SK-N-SH (cell line): Measurements from ENCODE around the gene TMIGD2. TPM values are rescaled to one million over a fixed set of nuclear protein-coding genes. Genes with fewer than 3 reads are reported as not detected.
"Not testable (repeated sequence)": the region's sequence is repeated elsewhere in the genome, so short reads cannot be mapped to it uniquely, and the experiment has no call there.

ENCODE experiments used
- CTCF ChIA-PET: fragments of 300-600, 350-600 bp; formaldehyde crosslinking; extraction: SDS; loops from one replicate; lab custom pipeline; 2021; lab: Yijun Ruan, JAX
- POLR2A ChIA-PET: fragments of 350-600 bp; sonication (Branson Sonifier 250); formaldehyde crosslinking; extraction: SDS; loops from one replicate; lab custom pipeline; 2020; ENCODE audit warnings: antibody characterized with exemption, inconsistent platforms; lab: Yijun Ruan, JAX
- DNase-seq: peaks from one replicate; pipeline ENCODE4 v3.0.0; 2012
- H2AFZ ChIP-seq: fragments of 200-600 bp; sonication (generic); 2 replicates; pipeline ENCODE4 v1.8.1; 2016; ENCODE audit warnings: antibody characterized with exemption, mild to moderate bottlenecking, low read depth
- H3F3A ChIP-seq: fragments of 200-600 bp; sonication (generic); replicated peaks from 2 replicates; pipeline ENCODE3; 2016; ENCODE audit warnings: antibody characterized with exemption, mild to moderate bottlenecking; ENCODE audit not compliant: insufficient read depth
- H3K27ac ChIP-seq, 2 experiments: fragments of 200-500 bp in 1 of 2; fragments of 200-600 bp in 1 of 2; sonication (Bioruptor generic) in 1 of 2; sonication (generic), shearing (Covaris generic) in 1 of 2; 2 replicates each; pipeline versions ENCODE4 v1.5.1 to v1.6.1; 2014 to 2016; ENCODE audit warnings: low read depth in 2 of 2, inconsistent platforms in 1 of 2, low read length in 1 of 2, mild to moderate bottlenecking in 1 of 2, mixed read lengths in 1 of 2
- H3K27me3 ChIP-seq: fragments of 200-600 bp; sonication (generic), shearing (Covaris generic); 2 replicates; pipeline ENCODE4 v1.6.1; 2016; ENCODE audit warnings: mixed run types; ENCODE audit not compliant: insufficient read depth
- H3K36me3 ChIP-seq, 2 experiments: fragments of 200-500 bp in 1 of 2; fragments of 200-600 bp in 1 of 2; sonication (Bioruptor generic) in 1 of 2; sonication (generic) in 1 of 2; replicated peaks in 1 of 2; 2 replicates each; pipeline versions ENCODE3 to v1.5.1; 2014 to 2016; ENCODE audit warnings: low read length in 1 of 2, mild to moderate bottlenecking in 1 of 2; ENCODE audit not compliant: insufficient read depth in 2 of 2, control insufficient read depth in 1 of 2
- H3K4me1 ChIP-seq, 2 experiments: fragments of 200-500 bp in 1 of 2; fragments of 200-600 bp in 1 of 2; sonication (Bioruptor generic) in 1 of 2; sonication (generic), shearing (Covaris generic) in 1 of 2; 2 replicates each; pipeline versions ENCODE4 v1.5.1 to v1.6.1; 2014 to 2016; ENCODE audit warnings: low read depth in 1 of 2, low read length in 1 of 2, mixed run types in 1 of 2; ENCODE audit not compliant: insufficient read depth in 2 of 2, control insufficient read depth in 1 of 2
- H3K4me2 ChIP-seq: fragments of 200-600 bp; sonication (generic), shearing (Covaris generic); 2 replicates; pipeline ENCODE4 v1.6.1; 2017; ENCODE audit warnings: mixed run types
- H3K4me3 ChIP-seq, 2 experiments: fragments of 200-500 bp in 1 of 2; fragments of 200-600 bp in 1 of 2; sonication (Bioruptor generic) in 1 of 2; sonication (generic), shearing (Covaris generic) in 1 of 2; 2 replicates each; pipeline versions ENCODE4 v1.5.1 to v1.8.1; 2014 to 2016; ENCODE audit warnings: low read depth in 2 of 2, inconsistent platforms in 1 of 2, low read length in 1 of 2, mild to moderate bottlenecking in 1 of 2, mixed read lengths in 1 of 2, moderate library complexity in 1 of 2
- H3K79me2 ChIP-seq: fragments of 200-600 bp; sonication (generic); 2 replicates; pipeline ENCODE4 v1.8.1; 2017; ENCODE audit warnings: mild to moderate bottlenecking; ENCODE audit not compliant: insufficient read depth
- H3K9ac ChIP-seq: fragments of 200-600 bp; sonication (generic); 2 replicates; pipeline ENCODE4 v1.6.1; 2017; ENCODE audit warnings: mixed run types
- H3K9me2 ChIP-seq: fragments of 200-600 bp; sonication (generic); 2 replicates; pipeline ENCODE4 v1.6.1; 2017; ENCODE audit warnings: mixed run types
- H3K9me3 ChIP-seq: fragments of 200-600 bp; sonication (generic); 2 replicates; pipeline ENCODE4 v1.6.1; 2017; ENCODE audit warnings: mixed run types, mild to moderate bottlenecking, moderate library complexity
- H4K20me1 ChIP-seq: fragments of 200-600 bp; sonication (generic); 2 replicates; pipeline ENCODE4 v1.6.1; 2017; ENCODE audit warnings: mild to moderate bottlenecking, mixed run types; ENCODE audit not compliant: insufficient read depth
- CHD2 ChIP-seq: fragments of 150-350 bp; IDR thresholded peaks from 2 replicates; pipeline ENCODE4 v1.6.1; 2018; ENCODE audit warnings: low read length; ENCODE audit not compliant: partially characterized antibody
- GATA2 ChIP-seq: sonication (generic); formaldehyde crosslinking; IDR thresholded peaks from 2 replicates; pipeline ENCODE4 v1.5.0; 2020; ENCODE audit warnings: mild to moderate bottlenecking, missing genetic modification reagents
- MEF2A ChIP-seq: IDR thresholded peaks from 2 replicates; pipeline ENCODE4 v1.4.0; 2012; ENCODE audit warnings: low read depth, borderline replicate concordance
- MXI1 ChIP-seq: IDR thresholded peaks from 2 replicates; pipeline ENCODE4 v1.6.1; 2012; ENCODE audit warnings: mild to moderate bottlenecking, low read depth, low read length, improper control_type of control experiment
- RCOR1 ChIP-seq: fragments of 150-350 bp; IDR thresholded peaks from 2 replicates; pipeline ENCODE4 v1.6.1; 2017; ENCODE audit warnings: antibody characterized with exemption, low read length
- REST ChIP-seq: IDR thresholded peaks from 2 replicates; pipeline ENCODE4 v1.6.1; 2012; ENCODE audit warnings: mild to moderate bottlenecking, low read depth, low read length, moderate library complexity
- SMC3 ChIP-seq: IDR thresholded peaks from 2 replicates; pipeline ENCODE4 v1.6.1; 2012; ENCODE audit warnings: low read depth, low read length, improper control_type of control experiment
- USF1 ChIP-seq: IDR thresholded peaks from 2 replicates; pipeline ENCODE4 v1.4.0; 2012; ENCODE audit warnings: low read depth, borderline replicate concordance
- WGBS: methylation state at CpG from one replicate; pipeline ENCODE4 v1.1.6; 2017; ENCODE audit warnings: low lambda C conversion rate; 5-methylcytosine and 5-hydroxymethylcytosine counted together
- polyA plus RNA-seq, 3 experiments: library from polyadenylated mRNA; depleted of rRNA; stranded (reverse); fragments of >200 nt; gene quantifications; 2 replicates each; pipeline ENCODE4 v1.2.3, GENCODE V29; 2012
- TF ChIP-seq, protein P1 (sequence below): fragments of 150-350 bp; IDR thresholded peaks from 2 replicates; pipeline ENCODE4 v1.6.1; 2017; ENCODE audit warnings: antibody characterized with exemption, low read length, low read depth, borderline replicate concordance
- TF ChIP-seq, protein P2 (sequence below): IDR thresholded peaks from 2 replicates; pipeline ENCODE4 v1.4.0; 2012; ENCODE audit warnings: low read depth

Gene TMIGD2
- polyA plus RNA-seq, 1 of the 3 experiments (the other 2 are of a cell fraction), result not detected

DNA sequence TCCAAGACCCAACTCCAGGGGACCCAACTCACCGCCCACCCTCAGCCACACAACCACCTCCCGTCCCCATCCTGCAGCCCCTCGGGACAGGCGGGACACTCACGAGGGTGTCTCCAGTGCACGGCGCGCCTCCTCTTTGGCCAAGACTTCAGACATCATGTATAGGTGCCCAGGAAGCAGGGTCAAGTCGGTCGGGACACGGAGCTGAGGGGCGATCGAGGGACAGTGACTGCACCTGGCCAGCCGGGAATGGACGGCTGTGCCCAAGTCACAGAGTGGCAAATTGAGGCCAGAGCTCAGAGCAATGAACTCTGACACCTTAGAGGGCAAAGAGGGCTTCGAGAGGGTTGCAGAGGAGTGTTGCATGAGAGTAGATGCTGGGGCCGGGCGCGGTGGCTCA is 27.7 kb upstream of the TMIGD2 start:
- TF ChIP-seq, protein P1, sequence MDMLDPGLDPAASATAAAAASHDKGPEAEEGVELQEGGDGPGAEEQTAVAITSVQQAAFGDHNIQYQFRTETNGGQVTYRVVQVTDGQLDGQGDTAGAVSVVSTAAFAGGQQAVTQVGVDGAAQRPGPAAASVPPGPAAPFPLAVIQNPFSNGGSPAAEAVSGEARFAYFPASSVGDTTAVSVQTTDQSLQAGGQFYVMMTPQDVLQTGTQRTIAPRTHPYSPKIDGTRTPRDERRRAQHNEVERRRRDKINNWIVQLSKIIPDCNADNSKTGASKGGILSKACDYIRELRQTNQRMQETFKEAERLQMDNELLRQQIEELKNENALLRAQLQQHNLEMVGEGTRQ, result no peak
- TF ChIP-seq MEF2A, result no peak
- WGBS, result 93% methylated on average over 19 of the region's 19 CpGs
- Histone ChIP-seq H3K36me3 (no peaks in the 10 kb centered on the region), H3K9ac (no peak overlapping the region), H3K27ac (no peak overlapping the region), H3K4me3 (no peak overlapping the region), H4K20me1 (no peaks in the 10 kb centered on the region), H3F3A (peaks cover 6% of the 10 kb centered on the region), H3K4me2 (no peak overlapping the region), H3K4me1 (peaks cover 0 to 16% of the 10 kb centered on the region in 2 experiments; a peak in 2 of 4 replicates), H3K9me2 (no peaks in the 10 kb centered on the region), H3K9me3 (no peaks in the 10 kb centered on the region), H3K27me3 (no peaks in the 10 kb centered on the region), H2AFZ (no peak overlapping the region), H3K79me2 (peaks cover 7% of the 10 kb centered on the region; the same call in 1 of the 2 replicates)
- ChIA-PET CTCF (interaction anchor here (2.1 kb wide), 1 partner anchor 63 kb away, joined by 8 read pairs; no protein-coding TSS in a partner anchor), POLR2A (interaction anchor here (1.0 to 1.1 kb wide), 2 partner anchors 13 to 52 kb away, joined by 3 read pairs; partner anchors contain the start of gene MPND)
- DNase-seq, result no peak

DNA sequence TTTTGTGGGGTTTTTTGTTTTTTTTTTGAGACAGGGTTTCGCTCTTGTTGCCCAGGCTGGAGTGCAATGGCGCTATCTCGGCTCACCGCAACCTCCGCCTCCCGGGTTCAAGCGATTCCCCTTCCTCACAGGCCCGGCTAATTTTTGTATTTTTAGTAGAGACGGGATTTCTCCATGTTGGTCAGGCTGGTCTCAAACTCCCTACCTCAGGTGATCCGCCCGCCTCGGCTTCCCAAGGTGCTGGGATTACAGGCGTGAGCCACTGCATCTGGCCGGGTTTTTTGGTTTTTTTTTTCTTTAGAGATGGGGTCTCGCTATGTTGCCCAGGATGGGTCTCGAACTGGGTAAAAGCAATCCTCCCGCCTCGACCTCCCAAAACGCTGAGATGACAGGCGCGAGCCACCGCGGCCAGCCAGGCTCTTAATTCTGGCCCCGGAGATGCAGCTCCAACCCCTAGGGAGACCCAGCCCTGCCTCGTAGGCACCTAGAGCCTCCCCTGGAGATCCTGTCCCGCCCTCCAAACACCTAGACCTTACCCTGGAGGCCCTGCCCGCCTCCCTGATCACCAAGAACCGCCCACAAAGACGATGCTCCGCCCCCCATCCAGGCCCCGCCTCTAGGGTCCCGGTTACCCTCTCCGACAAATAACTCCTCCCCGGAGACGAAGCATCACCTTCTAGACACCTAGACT is 26.9 kb upstream of the TMIGD2 start:
- POLR2A ChIA-PET, result not testable (repeated sequence)
- H2AFZ ChIP-seq, result peak overlapping the region; percentile 96
- 37% methylated on average over 34 of the region's 35 CpGs for WGBS

DNA sequence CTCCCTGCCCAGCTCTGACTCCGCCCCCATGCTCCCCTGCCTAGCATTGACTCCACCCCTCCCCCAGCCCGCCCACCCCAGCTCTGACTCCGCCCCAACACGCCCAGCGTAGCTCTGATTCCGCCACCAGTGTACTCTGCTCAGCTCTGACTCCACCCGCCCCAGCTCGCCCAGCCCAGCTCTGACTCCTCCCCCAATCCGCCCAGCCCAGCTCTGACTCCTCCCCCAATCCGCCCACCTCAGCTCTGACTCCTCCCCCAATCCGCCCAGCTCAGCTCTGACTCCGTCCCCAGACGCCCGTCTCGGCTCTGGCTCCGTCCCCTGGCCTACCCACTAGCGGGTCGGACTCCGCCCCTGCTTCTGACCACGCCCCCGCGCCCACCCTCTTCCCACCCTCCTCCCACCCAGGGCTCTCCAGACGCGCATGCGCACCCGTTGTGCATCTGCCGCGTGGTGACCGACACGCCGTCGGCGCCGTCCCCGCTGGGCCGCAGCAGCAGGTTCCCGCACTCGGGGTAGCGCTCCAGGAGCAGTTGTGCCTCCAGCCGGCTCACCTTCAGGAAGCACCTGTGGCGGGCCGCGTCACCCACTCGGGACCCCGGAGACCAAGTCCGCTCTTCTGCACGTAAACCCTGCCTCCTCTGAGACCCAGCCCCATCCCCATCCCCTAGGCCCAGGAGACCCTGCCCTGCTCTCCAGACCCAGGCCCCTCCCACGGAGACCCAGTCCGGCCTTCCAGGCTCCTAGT is 26.2 kb upstream of the TMIGD2 start:
- Histone ChIP-seq H3K4me1 (peaks cover 0 to 16% of the 10 kb centered on the region in 2 experiments; a peak in 2 of 4 replicates), H3K27me3 (no peaks in the 10 kb centered on the region), H3F3A (peaks cover 6% of the 10 kb centered on the region), H3K9me2 (no peaks in the 10 kb centered on the region), H3K9ac (peak overlapping the region; percentile 75), H3K9me3 (no peaks in the 10 kb centered on the region), H3K36me3 (no peaks in the 10 kb centered on the region), H3K79me2 (peaks cover 7% of the 10 kb centered on the region; the same call in 1 of the 2 replicates), H3K27ac (peak overlapping the region in 1 of 2 experiments; percentile 66; a peak in 1 of 4 replicates), H3K4me3 (peak overlapping the region; percentile 59 to 83), H4K20me1 (no peaks in the 10 kb centered on the region), H3K4me2 (peak overlapping the region; percentile 99), H2AFZ (peak overlapping the region; percentile 96)
- WGBS, result 16% methylated on average over 40 of the region's 49 CpGs
- CTCF ChIA-PET, result interaction anchor here (0.7 to 1.1 kb wide), 3 partner anchors 50 to 72 kb away, joined by 3 to 6 read pairs (median 4); partner anchors contain the start of gene SH3GL1
- POLR2A ChIA-PET, result interaction anchor here (0.8 to 1.1 kb wide), 3 partner anchors 13 to 37 kb away, joined by 3 to 8 read pairs (median 3); no protein-coding TSS in a partner anchor
- DNase-seq, result peak; percentile 99
- TF ChIP-seq CHD2 (peak; percentile 17), MXI1 (peak; percentile 97), RCOR1 (no peak), MEF2A (no peak), GATA2 (no peak), SMC3 (no peak), USF1 (no peak), REST (no peak)
- TF ChIP-seq, protein P2, sequence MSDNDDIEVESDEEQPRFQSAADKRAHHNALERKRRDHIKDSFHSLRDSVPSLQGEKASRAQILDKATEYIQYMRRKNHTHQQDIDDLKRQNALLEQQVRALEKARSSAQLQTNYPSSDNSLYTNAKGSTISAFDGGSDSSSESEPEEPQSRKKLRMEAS, result peak; percentile 99

More for the DNA sequence above, 26.9 kb upstream of the TMIGD2 start:
- Histone ChIP-seq H3K27ac (peak overlapping the region in 1 of 2 experiments; percentile 66; a peak in 1 of 4 replicates), H3K4me3 (peak overlapping the region; percentile 59 to 77), H3K4me1 (peaks cover 0 to 16% of the 10 kb centered on the region in 2 experiments; a peak in 2 of 4 replicates), H3K4me2 (peak overlapping the region; percentile 99), H3K9ac (peak overlapping the region; percentile 75)
- peak; percentile 76 for DNase-seq
- not testable (repeated sequence) for H4K20me1 ChIP-seq, H3K79me2 ChIP-seq, H3K9me3 ChIP-seq, H3K9me2 ChIP-seq, H3K27me3 ChIP-seq, H3K36me3 ChIP-seq, H3F3A ChIP-seq
- CTCF ChIA-PET, result interaction anchor here (2.1 kb wide), 1 partner anchor 62 kb away, joined by 8 read pairs; no protein-coding TSS in a partner anchor
